K562 (cell line): ENCODE results near the gene BSN. TPM values are rescaled to one million over a fixed set of nuclear protein-coding genes. Genes with fewer than 3 reads are reported as not detected.

ENCODE experiments used
- BRF2 ChIP-seq: IDR thresholded peaks from 3 replicates; pipeline ENCODE4 v1.6.1; 2011; ENCODE audit warnings: borderline replicate concordance, mild to moderate bottlenecking; ENCODE audit not compliant: insufficient read length, insufficient read depth
- CBFA2T3 ChIP-seq: fragments of 450-650 bp; IDR thresholded peaks from 2 replicates; pipeline ENCODE4 v1.6.1; 2017
- FOXK2 ChIP-seq, 2 experiments: fragments of 450-650 bp; IDR thresholded peaks in 1 of 2; conservative IDR thresholded peaks in 1 of 2; 2 replicates each; pipeline ENCODE4 v1.6.1; 2016; ENCODE audit warnings: low read depth in 2 of 2, mild to moderate bottlenecking in 1 of 2
- HOXB6 ChIP-seq: fragments of 250-450 bp; sonication (Bioruptor Pico); IDR thresholded peaks from 2 replicates; pipeline ENCODE4 v1.5.1; 2022; ENCODE audit warnings: mild to moderate bottlenecking, borderline replicate concordance
- MAFF ChIP-seq: IDR thresholded peaks from 2 replicates; pipeline ENCODE4 v1.6.1; 2012; ENCODE audit warnings: low read length, improper control_type of control experiment
- MEIS2 ChIP-seq: fragments of 450-650 bp; IDR thresholded peaks from 2 replicates; pipeline ENCODE4 v1.6.1; 2014; ENCODE audit warnings: mild to moderate bottlenecking; ENCODE audit not compliant: partially characterized antibody
- NR3C1 ChIP-seq: sonication (generic); formaldehyde crosslinking; IDR thresholded peaks from 2 replicates; pipeline ENCODE4 v1.8.1; 2022; ENCODE audit warnings: missing genetic modification reagents
- POLR2H ChIP-seq: IDR thresholded peaks from 2 replicates; pipeline ENCODE4 v1.6.1; 2016; ENCODE audit warnings: missing genetic modification characterization, low read depth, mild to moderate bottlenecking, control low read depth, missing compliant biosample characterization, moderate library complexity
- SMARCA4 ChIP-seq: fragments of 450-650 bp; IDR thresholded peaks from 2 replicates; pipeline ENCODE4 v1.6.1; 2016
- THAP12 ChIP-seq: fragments of 250-450 bp; sonication (Bioruptor Pico); IDR thresholded peaks from 2 replicates; pipeline ENCODE4 v1.9.0; 2021; ENCODE audit warnings: mild to moderate bottlenecking, inconsistent platforms
- TRIM24 ChIP-seq, 2 experiments: fragments of 450-650 bp; IDR thresholded peaks; 2 replicates each; pipeline ENCODE4 v1.6.1; 2016
- YY1 ChIP-seq, 3 experiments: IDR thresholded peaks; 2 replicates each; pipeline ENCODE4 v1.6.1; 2011; ENCODE audit warnings: low read length in 2 of 3, mild to moderate bottlenecking in 2 of 3, moderate library complexity in 2 of 3, borderline replicate concordance in 1 of 3, control low read depth in 1 of 3, low read depth in 1 of 3; ENCODE audit not compliant: insufficient read depth in 3 of 3, insufficient replicate concordance in 2 of 3, control insufficient read depth in 1 of 3, insufficient read length in 1 of 3; ENCODE audit errors: extremely low read depth in 1 of 3
- ZBED1 ChIP-seq: IDR thresholded peaks from 2 replicates; pipeline ENCODE4 v1.6.1; 2014
- ZBTB43 ChIP-seq: sonication (generic); formaldehyde crosslinking; IDR thresholded peaks from 2 replicates; pipeline ENCODE4 v1.8.0; 2023; ENCODE audit warnings: mild to moderate bottlenecking, missing genetic modification reagents
- ZBTB7A ChIP-seq: IDR thresholded peaks from 2 replicates; pipeline ENCODE4 v1.6.1; 2011; ENCODE audit warnings: low read depth, mild to moderate bottlenecking, low read length, moderate library complexity, borderline replicate concordance; ENCODE audit not compliant: control insufficient read depth
- ZNF41 ChIP-seq: fragments of 250-450 bp; sonication (Bioruptor Pico); conservative IDR thresholded peaks from 2 replicates; pipeline ENCODE4 v1.4.0; 2020; ENCODE audit warnings: mild to moderate bottlenecking
- ZNF699 ChIP-seq: fragments of 250-450 bp; sonication (Bioruptor Pico); IDR thresholded peaks from 2 replicates; pipeline ENCODE4 v1.8.0; 2021; ENCODE audit warnings: mild to moderate bottlenecking, moderate library complexity; ENCODE audit not compliant: insufficient replicate concordance
- polyA plus RNA-seq, 8 experiments: library from polyadenylated mRNA; depleted of rRNA in 4 of 8; stranded (reverse) in 5 of 8; unstranded in 3 of 8; fragments of >200 nt; fragmentation: Nextera tagmentation in 2 of 8; fragmentation: Illumina TruSeq in 1 of 8; extraction: Ambion mirVana in 2 of 8; extraction: Trizol in 1 of 8; gene quantifications; 2 replicates each; pipeline versions ENCODE4 v1.2.1 to v1.2.3, GENCODE V29; 2011 to 2014; ENCODE audit warnings: inconsistent platforms in 1 of 8, missing spikeins in 1 of 8
- total RNA-seq, 7 experiments: library from RNA; depleted of rRNA in 6 of 7; stranded (reverse); fragments of >200 nt in 6 of 7; fragmentation: Illumina TruSeq in 2 of 7; extraction: Trizol in 2 of 7; gene quantifications; 2 replicates each; pipeline versions ENCODE4 v1.2.1 to v1.2.3, GENCODE V29; 2011 to 2021; ENCODE audit warnings: low replicate concordance in 1 of 7
- TF ChIP-seq, protein P1 (sequence below): fragments of 250-450 bp; sonication (Bioruptor Pico); IDR thresholded peaks from 2 replicates; pipeline ENCODE4 v1.6.1; 2021; ENCODE audit warnings: mild to moderate bottlenecking
- TF ChIP-seq, protein P2 (sequence below), 2 experiments: fragments of 250-450 bp in 1 of 2; fragments of 450-650 bp in 1 of 2; sonication (Bioruptor Pico) in 1 of 2; IDR thresholded peaks; 2 replicates each; pipeline versions ENCODE4 v1.6.1 to v1.8.0; 2016 to 2021; ENCODE audit warnings: mild to moderate bottlenecking in 2 of 2, moderate library complexity in 2 of 2, missing compliant biosample characterization in 1 of 2, missing genetic modification characterization in 1 of 2

The BSN gene
- total and polyA plus RNA-seq, 9 of the 15 experiments (the other 6 are each of a cell fraction or from before 2014, with no cell fraction given), result 0.03 to 1.5 (median 0.29) TPM

GRCh38 chr3:49553692-49554632 is at the start of gene BSN (continued):
- TF ChIP-seq ZBTB43 (CRISPR knock-in tag) (no peak), ZNF41 (no peak), YY1 (IDR thresholded peaks at IDR 0.05; ENCODE audit: borderline replicate concordance in 1 of 3, control insufficient read depth in 1 of 3, extremely low read depth in 1 of 3, insufficient read depth in 3 of 3, insufficient read length in 1 of 3, insufficient replicate concordance in 2 of 3, low read depth in 1 of 3, low read length in 2 of 3) (peak in 2 of 3 experiments; percentile 22 to 55), ZBED1 (no peak), MAFF (no peak), MEIS2 (peak; percentile 87), ZNF699 (CRISPR knock-in tag) (no peak), BRF2 (no peak), SMARCA4 (no peak), THAP12 (CRISPR knock-in tag) (no peak), ZBTB7A (peak; percentile 43; the same call in 1 of the 2 replicates), NR3C1 (no peak), TRIM24 (IDR thresholded peaks at IDR 0.05) (no peak), HOXB6 (CRISPR knock-in tag) (no peak), CBFA2T3 (no peak), FOXK2 (conservative IDR thresholded peaks at IDR 0.05 in 1 of 2, IDR thresholded peaks at IDR 0.05 in 1 of 2; ENCODE audit: low read depth in 2 of 2) (peak in 1 of 2 experiments; percentile 23; a peak in 1 of 4 replicates), POLR2H (tag) (no peak)
- TF ChIP-seq, protein P1, sequence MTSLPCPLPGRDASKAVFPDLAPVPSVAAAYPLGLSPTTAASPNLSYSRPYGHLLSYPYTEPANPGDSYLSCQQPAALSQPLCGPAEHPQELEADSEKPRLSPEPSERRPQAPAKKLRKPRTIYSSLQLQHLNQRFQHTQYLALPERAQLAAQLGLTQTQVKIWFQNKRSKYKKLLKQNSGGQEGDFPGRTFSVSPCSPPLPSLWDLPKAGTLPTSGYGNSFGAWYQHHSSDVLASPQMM, result no peak
- TF ChIP-seq, protein P2, sequence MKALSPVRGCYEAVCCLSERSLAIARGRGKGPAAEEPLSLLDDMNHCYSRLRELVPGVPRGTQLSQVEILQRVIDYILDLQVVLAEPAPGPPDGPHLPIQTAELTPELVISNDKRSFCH (CRISPR knock-in tag; IDR thresholded peaks at IDR 0.05), result no peak
- TF ChIP-seq, protein P2 (tag; IDR thresholded peaks at IDR 0.05), result no peak
